Panc1 (cell line): ENCODE results near the gene FAM228A.

Experiments
- POLR2AphosphoS5 ChIP-seq: IDR thresholded peaks from 2 replicates; pipeline ENCODE4 v1.6.1; 2012; ENCODE audit warnings: mild to moderate bottlenecking, low read depth, low read length, moderate library complexity
- REST ChIP-seq, 2 experiments: IDR thresholded peaks; 2 replicates each; pipeline ENCODE4 v1.6.1; 2011 to 2012; ENCODE audit warnings: low read depth in 2 of 2, control low read depth in 1 of 2, low read length in 1 of 2, mild to moderate bottlenecking in 1 of 2, moderate library complexity in 1 of 2; ENCODE audit not compliant: insufficient read depth in 1 of 2
- TF ChIP-seq, protein P1 (sequence below): fragments of 450-650 bp; IDR thresholded peaks from 2 replicates; pipeline ENCODE4 v1.5.1; 2017; ENCODE audit warnings: mild to moderate bottlenecking

DNA sequence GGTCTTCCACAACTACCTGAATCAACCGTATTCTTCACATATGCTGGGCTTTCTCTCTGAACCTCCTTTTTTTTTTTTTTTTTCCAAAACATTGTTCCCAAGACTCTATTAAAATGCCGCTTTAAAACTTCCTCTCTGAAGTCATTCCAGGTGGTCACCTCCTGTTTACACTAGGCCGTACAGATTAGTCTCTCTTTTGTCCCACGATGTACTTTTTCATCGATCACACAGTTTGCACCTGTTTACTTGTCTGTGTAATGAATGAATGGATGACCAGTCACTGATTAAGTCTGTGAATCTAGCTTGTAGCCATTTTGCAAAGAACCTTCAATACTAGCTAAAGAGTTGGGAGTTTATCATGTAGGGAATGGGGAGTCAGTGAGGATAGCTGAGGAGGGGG lies 16.7 kb upstream of the FAM228A start:
- TF ChIP-seq, protein P1, sequence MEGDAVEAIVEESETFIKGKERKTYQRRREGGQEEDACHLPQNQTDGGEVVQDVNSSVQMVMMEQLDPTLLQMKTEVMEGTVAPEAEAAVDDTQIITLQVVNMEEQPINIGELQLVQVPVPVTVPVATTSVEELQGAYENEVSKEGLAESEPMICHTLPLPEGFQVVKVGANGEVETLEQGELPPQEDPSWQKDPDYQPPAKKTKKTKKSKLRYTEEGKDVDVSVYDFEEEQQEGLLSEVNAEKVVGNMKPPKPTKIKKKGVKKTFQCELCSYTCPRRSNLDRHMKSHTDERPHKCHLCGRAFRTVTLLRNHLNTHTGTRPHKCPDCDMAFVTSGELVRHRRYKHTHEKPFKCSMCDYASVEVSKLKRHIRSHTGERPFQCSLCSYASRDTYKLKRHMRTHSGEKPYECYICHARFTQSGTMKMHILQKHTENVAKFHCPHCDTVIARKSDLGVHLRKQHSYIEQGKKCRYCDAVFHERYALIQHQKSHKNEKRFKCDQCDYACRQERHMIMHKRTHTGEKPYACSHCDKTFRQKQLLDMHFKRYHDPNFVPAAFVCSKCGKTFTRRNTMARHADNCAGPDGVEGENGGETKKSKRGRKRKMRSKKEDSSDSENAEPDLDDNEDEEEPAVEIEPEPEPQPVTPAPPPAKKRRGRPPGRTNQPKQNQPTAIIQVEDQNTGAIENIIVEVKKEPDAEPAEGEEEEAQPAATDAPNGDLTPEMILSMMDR = no peak
- TF ChIP-seq REST (IDR thresholded peaks at IDR 0.05; ENCODE audit: insufficient read depth in 1 of 2, low read depth in 2 of 2, low read length in 1 of 2) (no peak), POLR2AphosphoS5 (no peak)
